Astrocyte (in vitro differentiated cells and primary cell): Measurements from ENCODE around the gene UFSP1. TPM values are rescaled to one million over a fixed set of nuclear protein-coding genes. Genes with fewer than 3 reads are reported as not detected.

ENCODE experiments used
- DNase-seq: peaks from one replicate; pipeline ENCODE4 v3.0.0-alpha.2; 2010; ENCODE audit warnings: low read depth
- FAIRE-seq: peaks from 2 replicates; lab custom pipeline; 2011; peaks lifted over from hg19 to GRCh38; lab: Jason Lieb, UNC
- H2AFZ ChIP-seq: 2 replicates; pipeline ENCODE4 v1.6.0; 2012; ENCODE audit warnings: low read depth, low read length, inconsistent platforms
- H3K27ac ChIP-seq: 2 replicates; pipeline ENCODE4 v1.5.1; 2011; ENCODE audit warnings: low read depth, low read length, inconsistent platforms
- H3K27me3 ChIP-seq: 2 replicates; pipeline ENCODE4 v1.6.0; 2011; ENCODE audit warnings: low read length, inconsistent platforms; ENCODE audit not compliant: insufficient read depth
- H3K36me3 ChIP-seq: 2 replicates; pipeline ENCODE4 v1.5.1; 2011; ENCODE audit warnings: low read length, inconsistent platforms; ENCODE audit not compliant: insufficient read depth
- H3K4me1 ChIP-seq: 2 replicates; pipeline ENCODE4 v1.5.1; 2011; ENCODE audit warnings: low read length, inconsistent platforms; ENCODE audit not compliant: insufficient read depth
- H3K4me2 ChIP-seq: 2 replicates; pipeline ENCODE4 v1.6.0; 2012; ENCODE audit warnings: low read length, inconsistent platforms
- H3K4me3 ChIP-seq: 2 replicates; pipeline ENCODE4 v1.5.1; 2011; ENCODE audit warnings: low read depth, mild to moderate bottlenecking, low read length, inconsistent platforms; ENCODE audit not compliant: insufficient read depth
- H3K79me2 ChIP-seq: 2 replicates; pipeline ENCODE4 v1.6.0; 2012; ENCODE audit warnings: mild to moderate bottlenecking, low read length, inconsistent platforms; ENCODE audit not compliant: insufficient read depth
- H3K9ac ChIP-seq: 2 replicates; pipeline ENCODE4 v1.6.0; 2012; ENCODE audit warnings: mild to moderate bottlenecking, low read length, inconsistent platforms
- H3K9me3 ChIP-seq: 2 replicates; pipeline ENCODE4 v1.5.1; 2012; ENCODE audit warnings: low read depth, mild to moderate bottlenecking, low read length, inconsistent platforms; ENCODE audit not compliant: insufficient read depth
- H4K20me1 ChIP-seq: 2 replicates; pipeline ENCODE4 v1.6.0; 2012; ENCODE audit warnings: low read length, inconsistent platforms; ENCODE audit not compliant: insufficient read depth
- H3K27ac Mint-ChIP-seq: one replicate; pipeline ENCODE4 v1.8.0; 2021; ENCODE audit warnings: mild to moderate bottlenecking, mixed read lengths; ENCODE audit not compliant: unreplicated experiment
- H3K27me3 Mint-ChIP-seq: one replicate; pipeline ENCODE4 v1.8.0; 2021; ENCODE audit warnings: low read depth, mixed read lengths; ENCODE audit not compliant: unreplicated experiment
- H3K36me3 Mint-ChIP-seq: one replicate; pipeline ENCODE4 v1.8.0; 2021; ENCODE audit warnings: low read depth, mixed read lengths; ENCODE audit not compliant: unreplicated experiment
- H3K4me1 Mint-ChIP-seq: one replicate; pipeline ENCODE4 v1.8.0; 2021; ENCODE audit warnings: low read depth, mixed read lengths; ENCODE audit not compliant: unreplicated experiment
- H3K4me3 Mint-ChIP-seq: one replicate; pipeline ENCODE4 v1.8.0; 2021; ENCODE audit warnings: mild to moderate bottlenecking, moderate library complexity, mixed read lengths; ENCODE audit not compliant: unreplicated experiment
- H3K9me3 Mint-ChIP-seq: one replicate; pipeline ENCODE4 v1.8.0; 2021; ENCODE audit warnings: mild to moderate bottlenecking, mixed read lengths; ENCODE audit not compliant: unreplicated experiment
- EZH2 ChIP-seq: IDR thresholded peaks from 2 replicates; pipeline ENCODE4 v1.6.1; 2012; ENCODE audit warnings: mild to moderate bottlenecking, low read length, inconsistent platforms; ENCODE audit not compliant: insufficient read depth
- total RNA-seq: library from RNA; stranded (reverse); gene quantifications from 2 replicates; pipeline ENCODE4 v1.2.1, GENCODE V29; 2021
- TF ChIP-seq, protein P1 (sequence below): IDR thresholded peaks from 2 replicates; pipeline ENCODE4 v1.5.1; 2011; ENCODE audit warnings: low read depth, mild to moderate bottlenecking, inconsistent platforms, low read length, moderate library complexity; ENCODE audit not compliant: insufficient read depth

The UFSP1 gene
- total RNA-seq, 1 donor from 2014 or later, result 2.7 TPM

DNA sequence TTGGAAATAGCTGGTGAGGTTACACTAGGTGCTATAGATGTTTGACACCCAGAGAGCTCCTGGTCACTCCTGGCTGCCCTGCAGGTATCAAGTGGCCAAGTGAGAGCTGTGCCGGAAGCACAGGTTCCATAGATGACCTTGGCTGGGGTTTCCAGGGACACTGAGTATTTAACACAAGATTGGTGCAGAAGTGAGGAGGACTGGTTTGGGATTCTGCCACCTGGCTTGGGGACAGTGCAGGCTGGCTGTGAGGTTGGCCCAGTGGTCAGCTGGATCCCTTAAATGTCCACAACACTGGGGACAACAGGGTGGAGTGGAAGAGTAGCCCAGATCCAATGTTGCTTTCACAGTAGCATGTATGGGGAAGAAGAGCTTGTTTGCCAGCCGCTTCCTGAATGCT lies 11.5 kb upstream of the UFSP1 start:
- H3K4me3 Mint-ChIP-seq, result no peak overlapping the region
- peaks cover 4% of the 10 kb centered on the region for H3K4me1 Mint-ChIP-seq
- Histone ChIP-seq H3K4me3 (no peak overlapping the region), H3K4me1 (peaks cover 3% of the 10 kb centered on the region), H3K9me3 (no peaks in the 10 kb centered on the region), H4K20me1 (no peaks in the 10 kb centered on the region), H3K36me3 (no peaks in the 10 kb centered on the region), H2AFZ (no peak overlapping the region), H3K4me2 (no peak overlapping the region), H3K27ac (no peak overlapping the region), H3K27me3 (peaks cover 8% of the 10 kb centered on the region), H3K9ac (no peak overlapping the region), H3K79me2 (no peaks in the 10 kb centered on the region)
- FAIRE-seq, result no peak
- no peaks in the 10 kb centered on the region for H3K36me3 Mint-ChIP-seq
- TF ChIP-seq, protein P1, sequence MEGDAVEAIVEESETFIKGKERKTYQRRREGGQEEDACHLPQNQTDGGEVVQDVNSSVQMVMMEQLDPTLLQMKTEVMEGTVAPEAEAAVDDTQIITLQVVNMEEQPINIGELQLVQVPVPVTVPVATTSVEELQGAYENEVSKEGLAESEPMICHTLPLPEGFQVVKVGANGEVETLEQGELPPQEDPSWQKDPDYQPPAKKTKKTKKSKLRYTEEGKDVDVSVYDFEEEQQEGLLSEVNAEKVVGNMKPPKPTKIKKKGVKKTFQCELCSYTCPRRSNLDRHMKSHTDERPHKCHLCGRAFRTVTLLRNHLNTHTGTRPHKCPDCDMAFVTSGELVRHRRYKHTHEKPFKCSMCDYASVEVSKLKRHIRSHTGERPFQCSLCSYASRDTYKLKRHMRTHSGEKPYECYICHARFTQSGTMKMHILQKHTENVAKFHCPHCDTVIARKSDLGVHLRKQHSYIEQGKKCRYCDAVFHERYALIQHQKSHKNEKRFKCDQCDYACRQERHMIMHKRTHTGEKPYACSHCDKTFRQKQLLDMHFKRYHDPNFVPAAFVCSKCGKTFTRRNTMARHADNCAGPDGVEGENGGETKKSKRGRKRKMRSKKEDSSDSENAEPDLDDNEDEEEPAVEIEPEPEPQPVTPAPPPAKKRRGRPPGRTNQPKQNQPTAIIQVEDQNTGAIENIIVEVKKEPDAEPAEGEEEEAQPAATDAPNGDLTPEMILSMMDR, result no peak
- no peak for TF ChIP-seq EZH2
- H3K27me3 Mint-ChIP-seq, result peaks cover 24% of the 10 kb centered on the region
- H3K9me3 Mint-ChIP-seq, result peaks cover 2% of the 10 kb centered on the region
- H3K27ac Mint-ChIP-seq, result no peak overlapping the region
- no peak for DNase-seq

GRCh38 chr7:100899432-100899831 lies 9.9 kb upstream of the UFSP1 start:
- Mint-ChIP-seq H3K4me1 (peaks cover 4% of the 10 kb centered on the region), H3K9me3 (peaks cover 2% of the 10 kb centered on the region), H3K36me3 (no peaks in the 10 kb centered on the region), H3K27me3 (peaks cover 25% of the 10 kb centered on the region), H3K4me3 (no peak overlapping the region), H3K27ac (no peak overlapping the region)
- H3K36me3 ChIP-seq, result no peaks in the 10 kb centered on the region
- TF ChIP-seq, protein P1, result no peak
- TF ChIP-seq EZH2, result no peak
- no peaks in the 10 kb centered on the region for H3K79me2 ChIP-seq
- peaks cover 10% of the 10 kb centered on the region for H3K27me3 ChIP-seq
- H3K4me1 ChIP-seq, result peaks cover 6% of the 10 kb centered on the region
- no peak overlapping the region for H3K27ac ChIP-seq
- no peaks in the 10 kb centered on the region for H3K9me3 ChIP-seq
- no peak for DNase-seq
- no peaks in the 10 kb centered on the region for H4K20me1 ChIP-seq
- no peak overlapping the region for H2AFZ ChIP-seq
- no peak overlapping the region for H3K9ac ChIP-seq
- no peak overlapping the region for H3K4me2 ChIP-seq
- no peak overlapping the region for H3K4me3 ChIP-seq
- no peak for FAIRE-seq

GRCh38 chr7:100897772-100898454 lies 8.4 kb upstream of the UFSP1 start:
- Mint-ChIP-seq H3K9me3 (peaks cover 2% of the 10 kb centered on the region), H3K4me1 (peaks cover 6% of the 10 kb centered on the region), H3K36me3 (no peaks in the 10 kb centered on the region), H3K4me3 (no peak overlapping the region), H3K27me3 (peaks cover 27% of the 10 kb centered on the region), H3K27ac (peak overlapping the region; percentile 72)
- DNase-seq (no peak), FAIRE-seq (no peak)
- H3K79me2 ChIP-seq, result no peaks in the 10 kb centered on the region
- H3K4me2 ChIP-seq, result no peak overlapping the region
- no peak overlapping the region for H2AFZ ChIP-seq
- no peak overlapping the region for H3K27ac ChIP-seq
- peaks cover 10% of the 10 kb centered on the region for H3K27me3 ChIP-seq
- peaks cover 6% of the 10 kb centered on the region for H3K4me1 ChIP-seq
- no peaks in the 10 kb centered on the region for H3K36me3 ChIP-seq
- no peak overlapping the region for H3K9ac ChIP-seq
- no peaks in the 10 kb centered on the region for H4K20me1 ChIP-seq
- no peak overlapping the region for H3K4me3 ChIP-seq
- TF ChIP-seq, protein P1, result no peak
- no peak for TF ChIP-seq EZH2
- H3K9me3 ChIP-seq, result no peaks in the 10 kb centered on the region
